ENCODE measurements around the gene SEC11A.
A peak's percentile ranks its signal among the peaks of the same experiment; 100 is the strongest.

Gene SEC11A

DNA sequence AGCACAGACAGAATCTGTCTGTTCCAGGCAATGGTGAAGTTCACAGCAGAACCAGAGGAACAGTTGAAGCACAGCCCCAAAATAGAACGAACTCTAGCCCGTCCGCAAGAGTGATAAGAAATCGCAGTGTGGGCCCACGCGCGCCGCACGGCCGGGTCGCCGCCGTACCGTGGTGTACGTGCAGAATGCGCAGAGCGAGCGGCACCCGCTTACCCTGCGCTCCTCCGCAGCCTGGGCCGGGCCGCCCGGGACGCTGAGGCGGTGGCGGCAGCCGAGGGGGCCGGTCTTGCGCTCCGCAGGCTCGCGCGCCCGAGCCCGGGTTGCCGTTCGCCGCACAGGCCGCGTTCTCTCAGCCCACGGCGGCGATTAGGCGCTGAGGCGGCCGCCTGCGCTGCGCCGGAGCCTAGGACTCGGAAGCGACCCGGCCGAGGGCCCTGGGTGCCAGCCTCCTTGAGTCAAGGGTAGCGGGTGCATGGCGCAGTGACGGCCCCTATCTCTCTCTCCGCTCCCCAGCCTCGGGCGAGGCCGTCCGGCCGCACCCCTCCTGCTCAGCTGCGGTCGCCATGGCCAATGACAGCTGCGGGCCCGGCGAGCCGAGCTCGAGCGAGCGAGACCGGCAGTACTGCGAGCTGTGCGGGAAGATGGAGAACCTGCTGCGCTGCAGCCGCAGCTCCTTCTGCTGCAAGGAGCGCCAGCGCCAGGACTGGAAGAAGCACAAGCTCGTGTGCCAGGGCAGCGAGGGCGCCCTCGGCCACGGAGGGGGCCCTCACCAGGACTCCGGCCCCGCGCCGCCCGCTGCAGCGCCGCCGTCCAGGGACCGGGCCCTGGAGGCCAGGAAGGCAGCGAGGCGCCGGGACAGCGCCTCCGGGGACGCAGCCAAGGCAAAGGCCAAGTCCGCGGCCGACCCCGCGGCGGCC lies 82.4 kb downstream of the SEC11A start:
- ChIA-PET POLR2A (interaction anchor here (1.0 kb wide), 1 partner anchor 83 kb away, joined by 4 read pairs; the partner anchor contains the start of gene SEC11A), CTCF (interaction anchor here (0.9 to 2.3 kb wide), 4 partner anchors 8 to 42 kb away, joined by 3 to 14 read pairs (median 4); partner anchors contain the start of gene ZSCAN2)
- Histone ChIP-seq H3K36me3 (ENCODE audit: control insufficient read depth in 4 of 4, insufficient read depth in 4 of 4, low read length in 3 of 4) (peaks cover 0 to 14% (median 10%) of the 10 kb centered on the region in 4 experiments), H3K27ac (ENCODE audit: insufficient read depth in 1 of 2, low read depth in 1 of 2, low read length in 2 of 2, poor library complexity in 1 of 2, severe bottlenecking in 2 of 2) (peak overlapping the region; percentile 15 to 54), H3K27me3 (replicated peaks in 2 of 5; ENCODE audit: control insufficient read depth in 4 of 5, insufficient read depth in 5 of 5, low read length in 4 of 5) (no peaks in the 10 kb centered on the region), H3K9me3 (ENCODE audit: control extremely low read depth in 1 of 5, control insufficient read depth in 4 of 5, insufficient read depth in 2 of 5, low read depth in 1 of 5, low read length in 4 of 5) (no peaks in the 10 kb centered on the region), H3K4me1 (ENCODE audit: control extremely low read depth in 1 of 4, control insufficient read depth in 4 of 4, insufficient read depth in 4 of 4, low read length in 3 of 4) (peaks cover 12 to 49% (median 36%) of the 10 kb centered on the region in 4 experiments), H3K4me3 (ENCODE audit: control insufficient read depth in 1 of 7, extremely low read depth in 1 of 7, insufficient read depth in 4 of 7, low read depth in 2 of 7, low read length in 6 of 7) (peak overlapping the region; percentile 28 to 83 (median 68))
- DNase-seq = peak; percentile 67 to 87 (median 78)
- 0% methylated on average over 97 of the region's 105 CpGs for WGBS (ENCODE audit: insufficient coverage)

DNA sequence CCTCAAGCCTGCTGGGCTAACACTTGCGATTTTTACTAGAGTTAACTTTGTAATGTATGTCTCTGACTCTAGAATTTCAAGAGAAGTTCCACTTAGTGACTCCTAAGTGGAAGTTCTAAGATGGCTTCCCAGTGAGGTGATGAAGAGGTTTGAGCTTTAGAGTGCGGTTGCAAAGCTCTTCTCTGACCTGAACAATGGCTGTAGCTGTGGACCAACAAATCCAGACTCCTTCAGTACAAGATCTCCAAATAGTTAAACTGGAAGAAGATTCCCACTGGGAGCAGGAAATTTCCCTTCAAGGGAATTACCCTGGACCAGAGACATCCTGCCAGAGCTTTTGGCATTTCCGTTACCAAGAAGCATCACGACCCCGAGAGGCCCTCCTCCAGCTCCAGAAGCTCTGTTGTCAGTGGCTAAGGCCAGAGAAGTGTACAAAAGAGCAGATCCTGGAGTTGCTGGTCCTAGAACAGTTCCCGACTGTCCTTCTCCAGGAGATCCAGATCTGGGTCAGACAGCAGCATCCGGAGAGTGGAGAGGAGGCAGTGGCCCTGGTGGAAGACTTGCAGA lies 84.2 kb downstream of the SEC11A start:
- DNase-seq = peak in 1 of 3 donors; percentile 10

DNA sequence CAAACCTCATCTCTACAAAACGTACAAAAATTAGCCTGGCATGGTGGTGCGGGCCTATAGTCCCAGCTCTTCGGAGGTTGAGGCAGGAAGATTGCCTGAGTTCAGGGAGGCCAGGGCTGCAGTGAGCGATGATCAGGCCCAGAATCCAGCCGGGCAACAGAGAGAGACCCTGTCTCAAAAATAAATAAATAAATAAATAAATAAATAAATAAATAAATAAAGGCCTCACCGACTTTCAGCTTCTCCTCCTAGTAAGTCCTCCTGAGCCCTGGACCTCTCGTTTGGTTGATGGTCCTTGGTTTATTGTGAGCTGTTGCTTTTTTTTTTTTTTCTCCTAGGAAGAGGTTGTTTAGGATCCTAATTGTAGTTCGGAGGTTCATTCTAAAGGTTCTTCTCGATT lies 86.9 kb downstream of the SEC11A start:
- Histone ChIP-seq H3K4me3 (ENCODE audit: control insufficient read depth in 1 of 7, extremely low read depth in 1 of 7, insufficient read depth in 4 of 7, low read depth in 2 of 7, low read length in 6 of 7) (no peak overlapping the region), H3K27me3 (replicated peaks in 2 of 5; ENCODE audit: control insufficient read depth in 4 of 5, insufficient read depth in 5 of 5, low read length in 4 of 5) (no peaks in the 10 kb centered on the region), H3K4me1 (ENCODE audit: control extremely low read depth in 1 of 4, control insufficient read depth in 4 of 4, insufficient read depth in 4 of 4, low read length in 3 of 4) (peaks cover 7 to 31% (median 27%) of the 10 kb centered on the region in 4 experiments), H3K36me3 (ENCODE audit: control insufficient read depth in 4 of 4, insufficient read depth in 4 of 4, low read length in 3 of 4) (peaks cover 0 to 4% (median 2%) of the 10 kb centered on the region in 4 experiments), H3K9me3 (ENCODE audit: control extremely low read depth in 1 of 5, control insufficient read depth in 4 of 5, insufficient read depth in 2 of 5, low read depth in 1 of 5, low read length in 4 of 5) (no peaks in the 10 kb centered on the region), H3K27ac (ENCODE audit: insufficient read depth in 1 of 2, low read depth in 1 of 2, low read length in 2 of 2, poor library complexity in 1 of 2, severe bottlenecking in 2 of 2) (no peak overlapping the region)
- POLR2A ChIA-PET = interaction anchor here (0.6 kb wide), 1 partner anchor 74 kb away, joined by 5 read pairs; no protein-coding TSS in a partner anchor
- 93% methylated on average over 3 of the region's 9 CpGs for WGBS (ENCODE audit: insufficient coverage)
- CTCF ChIA-PET = interaction anchor here (0.7 to 1.7 kb wide), 3 partner anchors 9 to 59 kb away, joined by 3 to 7 read pairs (median 4); no protein-coding TSS in a partner anchor
- no peak for DNase-seq

More for the DNA sequence above, 84.2 kb downstream of the SEC11A start:
- Histone ChIP-seq H3K36me3 (ENCODE audit: control insufficient read depth in 4 of 4, insufficient read depth in 4 of 4, low read length in 3 of 4) (peaks cover 0 to 3% (median under 1%) of the 10 kb centered on the region in 4 experiments), H3K9me3 (ENCODE audit: control extremely low read depth in 1 of 5, control insufficient read depth in 4 of 5, insufficient read depth in 2 of 5, low read depth in 1 of 5, low read length in 4 of 5) (no peaks in the 10 kb centered on the region), H3K27ac (ENCODE audit: insufficient read depth in 1 of 2, low read depth in 1 of 2, low read length in 2 of 2, poor library complexity in 1 of 2, severe bottlenecking in 2 of 2) (peak overlapping the region; percentile 66 to 79), H3K4me3 (ENCODE audit: control insufficient read depth in 1 of 7, extremely low read depth in 1 of 7, insufficient read depth in 4 of 7, low read depth in 2 of 7, low read length in 6 of 7) (peak overlapping the region; percentile 77 to 98 (median 87)), H3K4me1 (ENCODE audit: control extremely low read depth in 1 of 4, control insufficient read depth in 4 of 4, insufficient read depth in 4 of 4, low read length in 3 of 4) (peaks cover 12 to 49% (median 36%) of the 10 kb centered on the region in 4 experiments), H3K27me3 (replicated peaks in 2 of 5; ENCODE audit: control insufficient read depth in 4 of 5, insufficient read depth in 5 of 5, low read length in 4 of 5) (no peaks in the 10 kb centered on the region)
- POLR2A ChIA-PET = interaction anchor here (0.6 kb wide), 1 partner anchor 93 kb away, joined by 6 read pairs; no protein-coding TSS in a partner anchor
- 71% methylated on average over 5 of the region's 7 CpGs for WGBS (ENCODE audit: insufficient coverage)
- CTCF ChIA-PET = interaction anchor here (0.6 to 3.1 kb wide), 9 partner anchors 11 to 55 kb away, joined by 3 to 10 read pairs (median 4); partner anchors contain the start of genes NMB and WDR73

DNA sequence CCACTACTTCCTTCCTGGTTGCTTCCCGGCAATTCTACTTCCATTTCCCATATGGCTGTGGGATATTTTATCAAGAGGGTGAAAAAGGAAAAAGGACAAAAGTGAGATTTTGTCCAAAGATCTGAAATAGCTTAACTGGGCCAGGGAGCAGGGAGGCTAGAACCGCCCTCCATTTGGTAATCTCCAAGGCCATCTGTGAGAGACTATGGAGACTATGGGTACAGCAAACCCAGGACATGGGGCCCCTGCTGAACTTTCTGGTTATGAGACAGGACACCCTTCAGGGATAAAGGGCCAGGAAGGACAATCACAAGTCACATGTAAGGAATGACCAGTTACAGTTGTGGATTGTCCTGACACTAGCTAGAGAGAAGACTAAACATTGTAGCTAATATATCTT lies 90.8 kb downstream of the SEC11A start:
- peaks cover 0 to 27% (median 24%) of the 10 kb centered on the region in 5 experiments for H3K9me3 ChIP-seq (ENCODE audit: control extremely low read depth in 1 of 5, control insufficient read depth in 4 of 5, insufficient read depth in 2 of 5, low read depth in 1 of 5, low read length in 4 of 5)
- H3K4me3 ChIP-seq (ENCODE audit: control insufficient read depth in 1 of 7, extremely low read depth in 1 of 7, insufficient read depth in 4 of 7, low read depth in 2 of 7, low read length in 6 of 7) = no peak overlapping the region
- ChIA-PET POLR2A (no interaction called here), CTCF (interaction anchor here (1.1 to 2.3 kb wide), 9 partner anchors 9 to 303 kb away, joined by 3 to 10 read pairs (median 4); partner anchors contain the start of gene ZSCAN2)
- no peaks in the 10 kb centered on the region for H3K27me3 ChIP-seq (replicated peaks in 2 of 5; ENCODE audit: control insufficient read depth in 4 of 5, insufficient read depth in 5 of 5, low read length in 4 of 5)
- H3K27ac ChIP-seq (ENCODE audit: insufficient read depth in 1 of 2, low read depth in 1 of 2, low read length in 2 of 2, poor library complexity in 1 of 2, severe bottlenecking in 2 of 2) = no peak overlapping the region
- no peak for DNase-seq
- H3K36me3 ChIP-seq (ENCODE audit: control insufficient read depth in 4 of 4, insufficient read depth in 4 of 4, low read length in 3 of 4) = peaks cover 15 to 34% (median 31%) of the 10 kb centered on the region in 4 experiments
- peaks cover 0 to under 1% (median under 1%) of the 10 kb centered on the region in 4 experiments for H3K4me1 ChIP-seq (ENCODE audit: control extremely low read depth in 1 of 4, control insufficient read depth in 4 of 4, insufficient read depth in 4 of 4, low read length in 3 of 4)
- whole genome bisulfite sequencing (ENCODE audit: insufficient coverage) = 100% methylated on average over 1 of the region's 2 CpGs

DNA sequence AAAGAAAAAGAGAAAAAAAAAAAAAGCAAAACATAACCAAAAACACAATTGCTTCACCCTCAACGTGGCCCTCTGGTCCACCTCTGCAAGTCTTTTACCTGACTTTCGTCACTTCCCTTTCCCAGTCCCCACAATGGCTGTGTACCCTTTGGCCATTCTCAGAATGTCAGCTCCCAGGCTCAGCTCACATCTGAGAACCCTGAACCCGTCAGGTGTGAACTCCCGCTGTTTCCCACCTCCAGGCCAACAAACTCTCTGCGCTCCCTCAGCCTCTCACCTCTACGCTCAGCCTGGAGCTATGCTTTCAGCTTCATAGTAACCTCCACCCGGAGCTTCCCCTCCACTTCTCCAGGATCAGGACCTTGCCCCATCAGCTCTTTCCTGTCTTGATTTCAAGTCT lies 91.6 kb downstream of the SEC11A start:
- POLR2A ChIA-PET = no interaction called here
- no peak for DNase-seq
- Histone ChIP-seq H3K27ac (ENCODE audit: insufficient read depth in 1 of 2, low read depth in 1 of 2, low read length in 2 of 2, poor library complexity in 1 of 2, severe bottlenecking in 2 of 2) (no peak overlapping the region), H3K9me3 (ENCODE audit: control extremely low read depth in 1 of 5, control insufficient read depth in 4 of 5, insufficient read depth in 2 of 5, low read depth in 1 of 5, low read length in 4 of 5) (peaks cover 1 to 31% (median 28%) of the 10 kb centered on the region in 5 experiments), H3K27me3 (replicated peaks in 2 of 5; ENCODE audit: control insufficient read depth in 4 of 5, insufficient read depth in 5 of 5, low read length in 4 of 5) (no peaks in the 10 kb centered on the region), H3K4me1 (ENCODE audit: control extremely low read depth in 1 of 4, control insufficient read depth in 4 of 4, insufficient read depth in 4 of 4, low read length in 3 of 4) (no peaks in the 10 kb centered on the region), H3K36me3 (ENCODE audit: control insufficient read depth in 4 of 4, insufficient read depth in 4 of 4, low read length in 3 of 4) (peaks cover 15 to 39% (median 35%) of the 10 kb centered on the region in 4 experiments), H3K4me3 (ENCODE audit: control insufficient read depth in 1 of 7, extremely low read depth in 1 of 7, insufficient read depth in 4 of 7, low read depth in 2 of 7, low read length in 6 of 7) (no peak overlapping the region)
- WGBS (ENCODE audit: insufficient coverage) = 96% methylated on average over 6 of the region's 7 CpGs
- CTCF ChIA-PET = interaction anchor here (0.7 to 2.3 kb wide), 5 partner anchors 8 to 545 kb away, joined by 3 to 10 read pairs (median 4); partner anchors contain the start of gene ZSCAN2

DNA sequence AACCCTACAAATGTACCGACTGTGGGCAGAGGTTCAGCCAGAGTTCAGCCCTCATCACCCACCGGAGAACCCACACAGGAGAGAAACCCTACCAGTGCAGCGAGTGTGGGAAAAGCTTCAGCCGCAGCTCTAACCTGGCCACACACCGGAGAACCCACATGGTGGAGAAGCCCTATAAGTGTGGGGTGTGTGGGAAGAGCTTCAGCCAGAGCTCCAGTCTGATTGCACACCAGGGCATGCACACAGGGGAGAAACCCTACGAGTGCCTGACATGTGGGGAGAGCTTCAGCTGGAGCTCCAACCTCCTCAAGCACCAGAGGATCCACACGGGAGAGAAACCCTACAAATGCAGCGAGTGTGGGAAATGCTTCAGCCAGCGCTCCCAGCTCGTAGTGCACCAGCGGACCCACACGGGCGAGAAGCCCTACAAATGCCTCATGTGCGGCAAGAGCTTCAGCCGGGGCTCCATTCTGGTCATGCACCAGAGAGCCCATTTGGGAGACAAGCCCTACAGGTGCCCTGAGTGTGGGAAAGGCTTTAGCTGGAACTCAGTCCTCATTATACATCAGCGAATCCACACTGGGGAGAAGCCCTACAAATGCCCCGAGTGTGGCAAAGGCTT lies 94.5 kb downstream of the SEC11A start:
- CTCF ChIA-PET = interaction anchor here (0.6 to 1.9 kb wide), 4 partner anchors 10 to 23 kb away, joined by 3 to 9 read pairs (median 4); no protein-coding TSS in a partner anchor
- no peak for DNase-seq
- 96% methylated on average over 12 of the region's 17 CpGs for WGBS (ENCODE audit: insufficient coverage)

More for the DNA sequence above, 94.5 kb downstream of the SEC11A start:
- H3K27ac ChIP-seq (ENCODE audit: insufficient read depth in 1 of 2, low read depth in 1 of 2, low read length in 2 of 2, poor library complexity in 1 of 2, severe bottlenecking in 2 of 2) = no peak overlapping the region
- H3K4me3 ChIP-seq (ENCODE audit: control insufficient read depth in 1 of 7, extremely low read depth in 1 of 7, insufficient read depth in 4 of 7, low read depth in 2 of 7, low read length in 6 of 7) = peak overlapping the region in 1 of 7 experiments; percentile 19
- H3K27me3 ChIP-seq (replicated peaks in 2 of 5; ENCODE audit: control insufficient read depth in 4 of 5, insufficient read depth in 5 of 5, low read length in 4 of 5) = no peaks in the 10 kb centered on the region
- peaks cover under 1 to 8% (median 5%) of the 10 kb centered on the region in 4 experiments for H3K4me1 ChIP-seq (ENCODE audit: control extremely low read depth in 1 of 4, control insufficient read depth in 4 of 4, insufficient read depth in 4 of 4, low read length in 3 of 4)
- peaks cover 1 to 32% (median 28%) of the 10 kb centered on the region in 5 experiments for H3K9me3 ChIP-seq (ENCODE audit: control extremely low read depth in 1 of 5, control insufficient read depth in 4 of 5, insufficient read depth in 2 of 5, low read depth in 1 of 5, low read length in 4 of 5)
- peaks cover 15 to 39% (median 38%) of the 10 kb centered on the region in 4 experiments for H3K36me3 ChIP-seq (ENCODE audit: control insufficient read depth in 4 of 4, insufficient read depth in 4 of 4, low read length in 3 of 4)
- POLR2A ChIA-PET = no interaction called here

All from common myeloid progenitor, CD34-positive (primary cell).